Measurements from ENCODE around the gene GRK5. TPM values are rescaled to one million over a fixed set of nuclear protein-coding genes. Genes with fewer than 3 reads are reported as not detected.

The GRK5 gene
- total RNA-seq, 1 donor from 2014 or later = 43.2 TPM

- no peak overlapping the region for H3K4me3 Mint-ChIP-seq (ENCODE audit: unreplicated experiment)
Observed at GRCh38 chr10:119323085-119324016, 116.0 kb downstream of the GRK5 start.

GRCh38 chr10:119325131-119325530 is 117.8 kb downstream of the GRK5 start:
- DNase-seq (ENCODE audit: extremely low spot score, unreplicated experiment) = no peak
- no peak overlapping the region for H3K27ac Mint-ChIP-seq (ENCODE audit: unreplicated experiment)

More at GRCh38 chr10:119323085-119324016, 116.0 kb downstream of the GRK5 start:
- Mint-ChIP-seq H3K4me1 (ENCODE audit: unreplicated experiment) (peaks cover 17% of the 10 kb centered on the region), H3K27me3 (ENCODE audit: unreplicated experiment) (no peaks in the 10 kb centered on the region), H3K9me3 (ENCODE audit: unreplicated experiment) (no peaks in the 10 kb centered on the region), H3K27ac (ENCODE audit: unreplicated experiment) (no peak overlapping the region), H3K36me3 (ENCODE audit: unreplicated experiment) (peaks cover 17% of the 10 kb centered on the region)
- no peak for TF ChIP-seq CTCF (IDR thresholded peaks at IDR 0.05)
- no peak for DNase-seq (ENCODE audit: extremely low spot score, unreplicated experiment)

GRCh38 chr10:119326167-119326566 is 118.8 kb downstream of the GRK5 start:
- H3K9me3 Mint-ChIP-seq (ENCODE audit: unreplicated experiment) = no peaks in the 10 kb centered on the region
- peaks cover 13% of the 10 kb centered on the region for H3K36me3 Mint-ChIP-seq (ENCODE audit: unreplicated experiment)
- H3K4me3 Mint-ChIP-seq (ENCODE audit: unreplicated experiment) = no peak overlapping the region
- peaks cover 2% of the 10 kb centered on the region for H3K4me1 Mint-ChIP-seq (ENCODE audit: unreplicated experiment)
- H3K27me3 Mint-ChIP-seq (ENCODE audit: unreplicated experiment) = no peaks in the 10 kb centered on the region
- TF ChIP-seq CTCF (IDR thresholded peaks at IDR 0.05) = no peak
- no peak overlapping the region for H3K27ac Mint-ChIP-seq (ENCODE audit: unreplicated experiment)
- no peak for DNase-seq (ENCODE audit: extremely low spot score, unreplicated experiment)

More at GRCh38 chr10:119325131-119325530, 117.8 kb downstream of the GRK5 start:
- Mint-ChIP-seq H3K4me1 (ENCODE audit: unreplicated experiment) (peaks cover 4% of the 10 kb centered on the region), H3K27me3 (ENCODE audit: unreplicated experiment) (no peaks in the 10 kb centered on the region), H3K36me3 (ENCODE audit: unreplicated experiment) (peaks cover 22% of the 10 kb centered on the region), H3K9me3 (ENCODE audit: unreplicated experiment) (no peaks in the 10 kb centered on the region), H3K4me3 (ENCODE audit: unreplicated experiment) (no peak overlapping the region)
- no peak for TF ChIP-seq CTCF (IDR thresholded peaks at IDR 0.05)

- Mint-ChIP-seq H3K36me3 (ENCODE audit: unreplicated experiment) (peaks cover 10% of the 10 kb centered on the region), H3K27ac (ENCODE audit: unreplicated experiment) (no peak overlapping the region), H3K9me3 (ENCODE audit: unreplicated experiment) (no peaks in the 10 kb centered on the region), H3K4me1 (ENCODE audit: unreplicated experiment) (peaks cover 2% of the 10 kb centered on the region), H3K4me3 (ENCODE audit: unreplicated experiment) (no peak overlapping the region), H3K27me3 (ENCODE audit: unreplicated experiment) (no peaks in the 10 kb centered on the region)
- TF ChIP-seq CTCF (IDR thresholded peaks at IDR 0.05) = no peak
- DNase-seq (ENCODE audit: extremely low spot score, unreplicated experiment) = no peak
Observed at GRCh38 chr10:119327096-119327745, 119.8 kb downstream of the GRK5 start.

GRCh38 chr10:119328223-119328622 is 120.9 kb downstream of the GRK5 start:
- Mint-ChIP-seq H3K27me3 (ENCODE audit: unreplicated experiment) (no peaks in the 10 kb centered on the region), H3K27ac (ENCODE audit: unreplicated experiment) (no peak overlapping the region), H3K36me3 (ENCODE audit: unreplicated experiment) (peaks cover 12% of the 10 kb centered on the region), H3K4me1 (ENCODE audit: unreplicated experiment) (no peaks in the 10 kb centered on the region), H3K4me3 (ENCODE audit: unreplicated experiment) (no peak overlapping the region), H3K9me3 (ENCODE audit: unreplicated experiment) (no peaks in the 10 kb centered on the region)
- no peak for TF ChIP-seq CTCF (IDR thresholded peaks at IDR 0.05)
- DNase-seq (ENCODE audit: extremely low spot score, unreplicated experiment) = no peak
